ENCODE data around the gene NPR2. TPM values are rescaled to one million over a fixed set of nuclear protein-coding genes. Genes with fewer than 3 reads are reported as not detected.

The NPR2 gene
- polyA plus RNA-seq, 3 donors: 0.48 TPM; not detected in 2

DNA sequence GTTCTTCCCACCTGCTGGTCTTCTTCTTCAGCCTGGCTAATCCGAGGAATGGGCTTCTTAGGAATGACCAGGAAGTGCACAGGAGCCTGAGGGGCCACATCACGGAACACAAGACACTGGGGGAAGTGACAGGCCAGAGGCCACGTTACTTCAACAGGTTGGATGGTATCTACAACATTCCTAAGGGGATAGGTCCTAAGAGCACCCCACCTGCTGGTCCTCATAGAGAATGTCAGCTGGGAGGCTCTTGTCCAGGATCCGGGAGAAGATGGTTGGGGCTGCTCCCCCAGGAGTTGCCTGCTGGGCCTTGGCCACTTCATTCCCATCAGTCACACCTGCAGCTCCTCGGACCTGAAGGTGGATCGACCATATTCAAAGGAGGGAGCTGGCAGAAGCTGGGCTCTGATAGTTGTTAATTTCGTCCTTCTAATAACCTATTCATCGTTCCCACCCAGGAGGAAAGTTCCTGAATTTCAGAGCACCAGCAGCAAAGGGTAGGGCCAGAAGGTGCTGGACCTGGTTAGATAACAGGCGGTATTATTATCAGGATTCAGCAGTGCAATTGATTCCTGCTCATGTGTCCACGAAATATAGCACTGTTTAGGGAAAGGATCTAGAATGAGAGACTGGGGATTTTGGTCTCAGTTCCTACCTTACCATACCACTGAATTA is 22.2 kb downstream of the NPR2 start:
- Mint-ChIP-seq H3K27me3 (ENCODE audit: low read depth in 3 of 3) (peaks cover 1 to 9% (median 4%) of the 10 kb centered on the region in 3 donors), H3K36me3 (peaks cover 2 to 4% of the 10 kb centered on the region in 2 donors), H3K4me3 (no peak overlapping the region), H3K9me3 (no peaks in the 10 kb centered on the region), H3K4me1 (peaks cover 34% of the 10 kb centered on the region), H3K27ac (peak overlapping the region in 2 of 7 donors; percentile 84 to 89)
- H3K36me3 ChIP-seq (replicated peaks in 1 of 2; ENCODE audit: control insufficient read depth in 1 of 2, insufficient read depth in 2 of 2, low read length in 2 of 2): no peaks in the 10 kb centered on the region
- H3K9me3 ChIP-seq (replicated peaks in 1 of 2; ENCODE audit: control insufficient read depth in 1 of 2, insufficient read depth in 1 of 2, low read length in 2 of 2): no peaks in the 10 kb centered on the region
- H3K27ac ChIP-seq (ENCODE audit: low read depth in 1 of 2, low read length in 2 of 2): no peak overlapping the region
- no peaks in the 10 kb centered on the region for H3K27me3 ChIP-seq (ENCODE audit: control insufficient read depth in 2 of 2, insufficient read depth in 2 of 2, low read length in 2 of 2)
- peaks cover 35 to 44% of the 10 kb centered on the region in 2 donors for H3K4me1 ChIP-seq (ENCODE audit: control insufficient read depth in 1 of 2, insufficient read depth in 2 of 2, low read length in 2 of 2)
- peak overlapping the region in 1 of 3 experiments; percentile 88 for H3K4me3 ChIP-seq (replicated peaks in 1 of 3; ENCODE audit: low read depth in 2 of 3, low read length in 3 of 3)
- 100% methylated on average over 2 of the region's 10 CpGs for WGBS (ENCODE audit: insufficient coverage)
- peaks cover 4% of the 10 kb centered on the region for H3K79me2 ChIP-seq (ENCODE audit: insufficient read depth, low read length)
- TF ChIP-seq, protein P1, sequence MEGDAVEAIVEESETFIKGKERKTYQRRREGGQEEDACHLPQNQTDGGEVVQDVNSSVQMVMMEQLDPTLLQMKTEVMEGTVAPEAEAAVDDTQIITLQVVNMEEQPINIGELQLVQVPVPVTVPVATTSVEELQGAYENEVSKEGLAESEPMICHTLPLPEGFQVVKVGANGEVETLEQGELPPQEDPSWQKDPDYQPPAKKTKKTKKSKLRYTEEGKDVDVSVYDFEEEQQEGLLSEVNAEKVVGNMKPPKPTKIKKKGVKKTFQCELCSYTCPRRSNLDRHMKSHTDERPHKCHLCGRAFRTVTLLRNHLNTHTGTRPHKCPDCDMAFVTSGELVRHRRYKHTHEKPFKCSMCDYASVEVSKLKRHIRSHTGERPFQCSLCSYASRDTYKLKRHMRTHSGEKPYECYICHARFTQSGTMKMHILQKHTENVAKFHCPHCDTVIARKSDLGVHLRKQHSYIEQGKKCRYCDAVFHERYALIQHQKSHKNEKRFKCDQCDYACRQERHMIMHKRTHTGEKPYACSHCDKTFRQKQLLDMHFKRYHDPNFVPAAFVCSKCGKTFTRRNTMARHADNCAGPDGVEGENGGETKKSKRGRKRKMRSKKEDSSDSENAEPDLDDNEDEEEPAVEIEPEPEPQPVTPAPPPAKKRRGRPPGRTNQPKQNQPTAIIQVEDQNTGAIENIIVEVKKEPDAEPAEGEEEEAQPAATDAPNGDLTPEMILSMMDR (IDR thresholded peaks at IDR 0.05): no peak
- H2AFZ ChIP-seq (ENCODE audit: insufficient read depth, low read depth, low read length, poor library complexity, severe bottlenecking): no peak overlapping the region
- no peaks in the 10 kb centered on the region for H4K20me1 ChIP-seq (ENCODE audit: insufficient read depth, low read length)
- DNase-seq: no peak
- intact Hi-C loops (cut with micrococcal nuclease): loop anchor here (5.0 to 10.0 kb wide), 2 partner anchors 166 to 209 kb away; partner anchors contain the start of gene TESK1 (in 1 of the 2)
- peak overlapping the region; percentile 94 for H3K4me2 ChIP-seq (replicated peaks; ENCODE audit: extremely low read depth, low read length, poor library complexity, severe bottlenecking)
- no peak overlapping the region for H3K9ac ChIP-seq (ENCODE audit: insufficient read depth, low read length, poor library complexity, severe bottlenecking)

DNA sequence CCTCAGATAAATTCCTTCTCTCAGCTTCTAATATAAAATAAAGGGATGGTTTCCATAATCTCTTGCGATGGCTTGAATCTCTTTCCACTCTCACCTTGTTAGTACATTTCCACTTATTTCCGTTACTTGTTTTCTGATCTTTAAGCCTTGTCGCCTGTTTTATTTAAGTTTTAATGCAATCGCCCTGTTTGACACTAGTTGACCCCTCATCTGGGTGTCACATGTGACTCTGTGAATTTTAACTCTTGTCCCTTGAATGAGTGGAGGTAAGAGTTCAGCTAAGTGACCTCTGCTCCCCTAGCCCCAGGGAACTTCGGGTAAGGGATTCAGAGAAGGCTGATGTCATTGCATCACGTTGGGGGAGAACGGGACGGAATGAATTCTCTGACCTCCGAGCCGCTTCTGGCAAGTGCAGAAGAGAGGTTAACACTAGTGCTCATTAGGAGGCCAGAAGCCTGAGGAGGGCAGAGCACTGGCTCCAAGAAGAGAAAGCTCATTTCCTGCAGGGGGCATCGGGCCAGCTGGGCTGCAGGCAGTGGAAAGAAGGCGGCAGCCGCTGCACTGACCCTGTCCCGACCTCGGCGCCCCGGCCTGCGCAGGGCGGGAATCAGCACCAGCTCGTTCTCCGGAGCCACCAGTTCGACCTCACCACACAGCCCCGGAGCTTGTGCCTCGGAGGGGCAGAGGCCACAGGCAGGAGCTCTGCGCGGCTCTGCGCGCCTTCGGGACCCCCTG is 22.9 kb downstream of the NPR2 start:
- DNase-seq: peak; percentile 30 to 49 (median 38)
- H3K4me2 ChIP-seq (replicated peaks; ENCODE audit: extremely low read depth, low read length, poor library complexity, severe bottlenecking): peak overlapping the region; percentile 94
- peaks cover 34% of the 10 kb centered on the region for H3K4me1 Mint-ChIP-seq

More for the DNA sequence above, 22.9 kb downstream of the NPR2 start:
- Histone ChIP-seq H3K27me3 (ENCODE audit: control insufficient read depth in 2 of 2, insufficient read depth in 2 of 2, low read length in 2 of 2) (no peaks in the 10 kb centered on the region), H3K4me3 (replicated peaks in 1 of 3; ENCODE audit: low read depth in 2 of 3, low read length in 3 of 3) (peak overlapping the region; percentile 78 to 90 (median 88)), H3K36me3 (replicated peaks in 1 of 2; ENCODE audit: control insufficient read depth in 1 of 2, insufficient read depth in 2 of 2, low read length in 2 of 2) (no peaks in the 10 kb centered on the region), H3K4me1 (ENCODE audit: control insufficient read depth in 1 of 2, insufficient read depth in 2 of 2, low read length in 2 of 2) (peaks cover 35 to 44% of the 10 kb centered on the region in 2 donors), H3K79me2 (ENCODE audit: insufficient read depth, low read length) (peaks cover 4% of the 10 kb centered on the region), H3K9me3 (replicated peaks in 1 of 2; ENCODE audit: control insufficient read depth in 1 of 2, insufficient read depth in 1 of 2, low read length in 2 of 2) (no peaks in the 10 kb centered on the region), H3K27ac (ENCODE audit: low read depth in 1 of 2, low read length in 2 of 2) (peak overlapping the region; percentile 70 to 80), H3K9ac (ENCODE audit: insufficient read depth, low read length, poor library complexity, severe bottlenecking) (peak overlapping the region; percentile 71), H2AFZ (ENCODE audit: insufficient read depth, low read depth, low read length, poor library complexity, severe bottlenecking) (peak overlapping the region; percentile 99), H4K20me1 (ENCODE audit: insufficient read depth, low read length) (no peaks in the 10 kb centered on the region)
- peaks cover 1 to 9% (median 4%) of the 10 kb centered on the region in 3 donors for H3K27me3 Mint-ChIP-seq (ENCODE audit: low read depth in 3 of 3)
- H3K9me3 Mint-ChIP-seq: no peaks in the 10 kb centered on the region
- intact Hi-C loops (cut with micrococcal nuclease): loop anchor here (5.0 to 10.0 kb wide), 2 partner anchors 167 to 209 kb away; partner anchors contain the start of gene TESK1 (in 1 of the 2)
- peak overlapping the region; percentile 88 to 94 for H3K4me3 Mint-ChIP-seq
- TF ChIP-seq, protein P1 (IDR thresholded peaks at IDR 0.05): peak; percentile 27
- H3K27ac Mint-ChIP-seq: peak overlapping the region; percentile 17 to 90 (median 88)
- WGBS (ENCODE audit: insufficient coverage): 3% methylated on average over 26 of the region's 29 CpGs
- peaks cover 2 to 4% of the 10 kb centered on the region in 2 donors for H3K36me3 Mint-ChIP-seq

Data from CD14-positive monocyte (primary cell).